ENCODE measurements around the gene JAKMIP1. TPM values are rescaled to one million over a fixed set of nuclear protein-coding genes. Genes with fewer than 3 reads are reported as not detected.

JAKMIP1 gene
- total RNA-seq, 1 experiment from 2014 or later = not detected

DNA sequence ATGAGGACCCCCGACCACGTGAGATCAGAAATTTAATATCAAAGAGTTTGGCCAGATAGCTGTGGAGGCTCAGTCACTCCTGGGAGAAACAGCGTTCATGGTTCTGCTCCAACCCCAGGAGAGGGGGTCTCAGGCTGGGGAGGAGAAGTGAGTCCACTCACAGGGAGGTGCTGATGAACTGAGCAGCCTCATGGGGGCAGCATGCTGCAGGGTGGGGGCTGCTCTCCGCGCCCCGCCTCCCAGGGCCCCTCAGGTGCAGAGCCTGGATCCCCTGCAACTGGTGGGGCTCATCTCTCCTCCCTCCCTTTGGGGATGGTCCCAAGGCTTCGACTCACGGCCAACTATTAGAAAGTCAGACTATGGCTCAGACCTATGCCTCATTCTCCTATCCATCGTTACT, 155.5 kb downstream of the JAKMIP1 start:
- no peak overlapping the region for H2AFZ ChIP-seq (ENCODE audit: low read depth, low read length, poor library complexity, severe bottlenecking)
- peaks cover 52% of the 10 kb centered on the region; the same call in 1 of the 2 replicates for H3K27me3 ChIP-seq (ENCODE audit: insufficient read depth, low read length)
- H3K9ac ChIP-seq (ENCODE audit: low read length) = no peak overlapping the region
- no peaks in the 10 kb centered on the region for H3K36me3 ChIP-seq (ENCODE audit: control insufficient read depth in 1 of 2, insufficient read depth in 2 of 2, low read length in 2 of 2)
- H3K79me2 ChIP-seq (ENCODE audit: insufficient read depth, low read length) = no peaks in the 10 kb centered on the region
- H3K9me3 ChIP-seq (ENCODE audit: control insufficient read depth in 1 of 2, insufficient read depth in 1 of 2, low read depth in 1 of 2, low read length in 2 of 2) = no peaks in the 10 kb centered on the region
- BruUV-seq (replicated peaks) = no TSS peak
- no peaks in the 10 kb centered on the region for H4K20me1 ChIP-seq (ENCODE audit: insufficient read depth)
- peaks cover 0 to 6% of the 10 kb centered on the region in 2 experiments; a peak in 2 of 4 replicates for H3K4me1 ChIP-seq (ENCODE audit: control insufficient read depth in 1 of 2, insufficient read depth in 2 of 2, low read length in 2 of 2)
- POLR2A ChIA-PET = no interaction called here
- DNase-seq (ENCODE audit: low read depth, low spot score) = no peak
- no peak overlapping the region for H3K4me2 ChIP-seq (ENCODE audit: low read length)
- no peaks in the 10 kb centered on the region for H3K9me2 ChIP-seq (ENCODE audit: insufficient read depth)
- no peak overlapping the region for H3K4me3 ChIP-seq (replicated peaks in 1 of 2; ENCODE audit: low read depth in 1 of 2, low read length in 2 of 2)
- CTCF ChIA-PET = no interaction called here
- no peak overlapping the region for H3K27ac ChIP-seq (ENCODE audit: low read depth, low read length)
- no peak for TF ChIP-seq EGR1 (IDR thresholded peaks at IDR 0.05; ENCODE audit: low read depth)
- no peak for TF ChIP-seq JUND (IDR thresholded peaks at IDR 0.05)
- TF ChIP-seq YY1 (IDR thresholded peaks at IDR 0.05; ENCODE audit: extremely low read depth, insufficient replicate concordance, low read depth, low read length) = no peak
- TF ChIP-seq, protein P1, sequence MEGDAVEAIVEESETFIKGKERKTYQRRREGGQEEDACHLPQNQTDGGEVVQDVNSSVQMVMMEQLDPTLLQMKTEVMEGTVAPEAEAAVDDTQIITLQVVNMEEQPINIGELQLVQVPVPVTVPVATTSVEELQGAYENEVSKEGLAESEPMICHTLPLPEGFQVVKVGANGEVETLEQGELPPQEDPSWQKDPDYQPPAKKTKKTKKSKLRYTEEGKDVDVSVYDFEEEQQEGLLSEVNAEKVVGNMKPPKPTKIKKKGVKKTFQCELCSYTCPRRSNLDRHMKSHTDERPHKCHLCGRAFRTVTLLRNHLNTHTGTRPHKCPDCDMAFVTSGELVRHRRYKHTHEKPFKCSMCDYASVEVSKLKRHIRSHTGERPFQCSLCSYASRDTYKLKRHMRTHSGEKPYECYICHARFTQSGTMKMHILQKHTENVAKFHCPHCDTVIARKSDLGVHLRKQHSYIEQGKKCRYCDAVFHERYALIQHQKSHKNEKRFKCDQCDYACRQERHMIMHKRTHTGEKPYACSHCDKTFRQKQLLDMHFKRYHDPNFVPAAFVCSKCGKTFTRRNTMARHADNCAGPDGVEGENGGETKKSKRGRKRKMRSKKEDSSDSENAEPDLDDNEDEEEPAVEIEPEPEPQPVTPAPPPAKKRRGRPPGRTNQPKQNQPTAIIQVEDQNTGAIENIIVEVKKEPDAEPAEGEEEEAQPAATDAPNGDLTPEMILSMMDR (IDR thresholded peaks at IDR 0.05 in 2 of 3, conservative IDR thresholded peaks at IDR 0.05 in 1 of 3; ENCODE audit: borderline replicate concordance in 1 of 3, insufficient read depth in 1 of 3, low read depth in 2 of 3, low read length in 2 of 3) = peak in 2 of 3 experiments; percentile 30 to 32; a peak in 4 of 6 replicates
- no peak for TF ChIP-seq FOSL1 (IDR thresholded peaks at IDR 0.05; ENCODE audit: low read depth)
- TF ChIP-seq POLR2AphosphoS5 (IDR thresholded peaks at IDR 0.05; ENCODE audit: low read depth, low read length) = no peak
- TF ChIP-seq TCF7L2 (IDR thresholded peaks at IDR 0.05; ENCODE audit: borderline replicate concordance, extremely low read depth, insufficient read depth, insufficient read length) = no peak
- TF ChIP-seq CBX3 (IDR thresholded peaks at IDR 0.05; ENCODE audit: low read depth) = no peak
- RAD21 ChIA-PET (ENCODE audit: low non-redundant PET in 1 of 2, low total read pairs in 2 of 2, uncharacterized antibody in 2 of 2, unreplicated experiment in 2 of 2) = no interaction called here
- intact Hi-C loops (cut with micrococcal nuclease) = no loop called here
- ATAC-seq = no peak

DNA sequence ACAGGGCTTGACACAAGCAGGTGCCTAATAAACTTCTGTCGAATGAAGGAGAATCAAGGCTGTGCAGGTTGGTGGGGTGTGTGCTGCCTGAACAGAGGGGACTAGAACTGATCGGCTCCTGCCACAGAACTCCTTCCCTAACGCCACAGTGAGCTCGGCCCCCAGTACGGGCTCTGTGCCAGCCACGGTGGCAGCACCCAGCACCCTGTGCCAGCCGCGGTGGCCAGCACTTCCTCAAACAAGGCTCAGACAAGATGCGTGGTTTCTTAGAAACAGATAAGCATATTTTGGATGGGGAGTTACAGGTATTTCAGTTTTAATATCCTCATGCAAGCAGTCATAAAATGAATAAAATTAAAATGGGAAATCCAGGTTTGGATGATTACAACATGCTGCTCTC, 156.1 kb downstream of the JAKMIP1 start:
- Histone ChIP-seq H3K4me2 (ENCODE audit: low read length) (no peak overlapping the region), H3K4me1 (ENCODE audit: control insufficient read depth in 1 of 2, insufficient read depth in 2 of 2, low read length in 2 of 2) (peaks cover 0 to 6% of the 10 kb centered on the region in 2 experiments; a peak in 2 of 4 replicates), H3K4me3 (replicated peaks in 1 of 2; ENCODE audit: low read depth in 1 of 2, low read length in 2 of 2) (no peak overlapping the region), H3K36me3 (ENCODE audit: control insufficient read depth in 1 of 2, insufficient read depth in 2 of 2, low read length in 2 of 2) (no peaks in the 10 kb centered on the region), H3K27ac (ENCODE audit: low read depth, low read length) (no peak overlapping the region), H3K79me2 (ENCODE audit: insufficient read depth, low read length) (no peaks in the 10 kb centered on the region), H3K9me3 (ENCODE audit: control insufficient read depth in 1 of 2, insufficient read depth in 1 of 2, low read depth in 1 of 2, low read length in 2 of 2) (no peaks in the 10 kb centered on the region), H3K9me2 (ENCODE audit: insufficient read depth) (no peaks in the 10 kb centered on the region), H3K27me3 (ENCODE audit: insufficient read depth, low read length) (peaks cover 57% of the 10 kb centered on the region; the same call in 1 of the 2 replicates), H2AFZ (ENCODE audit: low read depth, low read length, poor library complexity, severe bottlenecking) (no peak overlapping the region), H3K9ac (ENCODE audit: low read length) (no peak overlapping the region), H4K20me1 (ENCODE audit: insufficient read depth) (no peaks in the 10 kb centered on the region)
- POLR2A ChIA-PET = no interaction called here
- intact Hi-C loops (cut with micrococcal nuclease) = no loop called here
- DNase-seq (ENCODE audit: low read depth, low spot score) = no peak
- CTCF ChIA-PET = no interaction called here
- RAD21 ChIA-PET (ENCODE audit: low non-redundant PET in 1 of 2, low total read pairs in 2 of 2, uncharacterized antibody in 2 of 2, unreplicated experiment in 2 of 2) = no interaction called here
- BruUV-seq (replicated peaks) = no TSS peak
- no peak for ATAC-seq
- TF ChIP-seq SRF (IDR thresholded peaks at IDR 0.05; ENCODE audit: low read depth) = no peak
- TF ChIP-seq, protein P2, sequence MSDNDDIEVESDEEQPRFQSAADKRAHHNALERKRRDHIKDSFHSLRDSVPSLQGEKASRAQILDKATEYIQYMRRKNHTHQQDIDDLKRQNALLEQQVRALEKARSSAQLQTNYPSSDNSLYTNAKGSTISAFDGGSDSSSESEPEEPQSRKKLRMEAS (IDR thresholded peaks at IDR 0.05) = no peak
- TF ChIP-seq EGR1 (IDR thresholded peaks at IDR 0.05; ENCODE audit: low read depth) = no peak
- TF ChIP-seq, protein P3, sequence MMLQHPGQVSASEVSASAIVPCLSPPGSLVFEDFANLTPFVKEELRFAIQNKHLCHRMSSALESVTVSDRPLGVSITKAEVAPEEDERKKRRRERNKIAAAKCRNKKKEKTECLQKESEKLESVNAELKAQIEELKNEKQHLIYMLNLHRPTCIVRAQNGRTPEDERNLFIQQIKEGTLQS (IDR thresholded peaks at IDR 0.05) = no peak
- no peak for TF ChIP-seq FOSL1 (IDR thresholded peaks at IDR 0.05; ENCODE audit: low read depth)
- no peak for TF ChIP-seq POLR2AphosphoS5 (IDR thresholded peaks at IDR 0.05; ENCODE audit: low read depth, low read length)
- no peak for TF ChIP-seq ZNF274 (IDR thresholded peaks at IDR 0.05; ENCODE audit: low read depth, low read length)
- no peak for TF ChIP-seq YY1 (IDR thresholded peaks at IDR 0.05; ENCODE audit: extremely low read depth, insufficient replicate concordance, low read depth, low read length)
- no peak for TF ChIP-seq EZH2phosphoT487 (IDR thresholded peaks at IDR 0.05; ENCODE audit: borderline replicate concordance)
- TF ChIP-seq SP1 (IDR thresholded peaks at IDR 0.05; ENCODE audit: low read depth) = no peak
- TF ChIP-seq EZH2 (IDR thresholded peaks at IDR 0.05) = no peak
